ENCODE data around the gene HSD17B12.

GRCh38 chr11:43819926-43820325 is 139.4 kb downstream of the HSD17B12 start:
- no peak for TF ChIP-seq CTCF (optimal IDR thresholded peaks at IDR 0.05 in 1 of 3, IDR thresholded peaks at IDR 0.05 in 1 of 3, conservative IDR thresholded peaks at IDR 0.05 in 1 of 3; ENCODE audit: extremely low read depth in 1 of 3, insufficient read depth in 2 of 3, low read length in 3 of 3)
- TF ChIP-seq EZH2 (IDR thresholded peaks at IDR 0.05; ENCODE audit: low read length): no peak

Data from keratinocyte (primary cell).